ENCODE results near the gene TRAFD1.

The TRAFD1 gene

DNA sequence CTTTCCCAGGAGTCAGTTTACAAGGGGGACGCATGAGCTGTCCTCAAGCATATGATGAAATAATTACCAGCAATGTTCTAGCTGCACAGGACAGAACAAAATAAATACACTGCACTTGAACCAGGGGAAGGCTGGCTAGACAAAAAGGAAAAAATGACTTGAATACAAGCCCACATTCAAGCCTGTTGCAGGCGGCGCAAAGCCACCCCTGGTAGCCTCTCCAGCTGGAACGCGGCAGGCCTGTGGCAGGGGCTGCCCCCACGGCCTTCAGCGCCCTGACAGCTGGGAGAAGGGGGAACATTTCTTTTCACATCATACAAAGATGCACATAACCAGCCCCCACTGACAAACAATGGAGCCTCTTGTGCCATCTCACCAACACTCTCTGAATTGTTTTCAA, 57.1 kb downstream of the TRAFD1 start:
- Histone ChIP-seq H3K9ac (ENCODE audit: low read depth, low read length) (no peak overlapping the region), H4K20me1 (ENCODE audit: insufficient read depth, low read length) (no peaks in the 10 kb centered on the region), H3K36me3 (ENCODE audit: insufficient read depth, low read length) (peaks cover 68% of the 10 kb centered on the region), H3K27ac (ENCODE audit: low read length) (no peak overlapping the region), H3K4me3 (ENCODE audit: low read depth in 1 of 2, low read length in 2 of 2) (no peak overlapping the region), H3K9me3 (ENCODE audit: insufficient read depth, low read length, severe bottlenecking) (no peaks in the 10 kb centered on the region), H3K4me1 (ENCODE audit: insufficient read depth, low read length) (no peaks in the 10 kb centered on the region), H2AFZ (ENCODE audit: low read depth, low read length) (no peak overlapping the region), H3K27me3 (ENCODE audit: insufficient read depth, low read length, poor library complexity) (no peaks in the 10 kb centered on the region), H3K79me2 (ENCODE audit: insufficient read depth, low read length) (no peaks in the 10 kb centered on the region), H3K4me2 (ENCODE audit: insufficient read depth, low read length) (no peak overlapping the region)
- DNase-seq (no peak), ATAC-seq (ENCODE audit: insufficient read depth, low read depth) (no peak; the same call in 2 of the 3 replicates)
- TF ChIP-seq, protein P1, sequence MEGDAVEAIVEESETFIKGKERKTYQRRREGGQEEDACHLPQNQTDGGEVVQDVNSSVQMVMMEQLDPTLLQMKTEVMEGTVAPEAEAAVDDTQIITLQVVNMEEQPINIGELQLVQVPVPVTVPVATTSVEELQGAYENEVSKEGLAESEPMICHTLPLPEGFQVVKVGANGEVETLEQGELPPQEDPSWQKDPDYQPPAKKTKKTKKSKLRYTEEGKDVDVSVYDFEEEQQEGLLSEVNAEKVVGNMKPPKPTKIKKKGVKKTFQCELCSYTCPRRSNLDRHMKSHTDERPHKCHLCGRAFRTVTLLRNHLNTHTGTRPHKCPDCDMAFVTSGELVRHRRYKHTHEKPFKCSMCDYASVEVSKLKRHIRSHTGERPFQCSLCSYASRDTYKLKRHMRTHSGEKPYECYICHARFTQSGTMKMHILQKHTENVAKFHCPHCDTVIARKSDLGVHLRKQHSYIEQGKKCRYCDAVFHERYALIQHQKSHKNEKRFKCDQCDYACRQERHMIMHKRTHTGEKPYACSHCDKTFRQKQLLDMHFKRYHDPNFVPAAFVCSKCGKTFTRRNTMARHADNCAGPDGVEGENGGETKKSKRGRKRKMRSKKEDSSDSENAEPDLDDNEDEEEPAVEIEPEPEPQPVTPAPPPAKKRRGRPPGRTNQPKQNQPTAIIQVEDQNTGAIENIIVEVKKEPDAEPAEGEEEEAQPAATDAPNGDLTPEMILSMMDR (IDR thresholded peaks at IDR 0.05; ENCODE audit: borderline replicate concordance, extremely low read depth, low read length, poor library complexity, severe bottlenecking) = no peak
- no peak for TF ChIP-seq EZH2 (IDR thresholded peaks at IDR 0.05; ENCODE audit: borderline replicate concordance, low read depth, low read length, severe bottlenecking)

DNA sequence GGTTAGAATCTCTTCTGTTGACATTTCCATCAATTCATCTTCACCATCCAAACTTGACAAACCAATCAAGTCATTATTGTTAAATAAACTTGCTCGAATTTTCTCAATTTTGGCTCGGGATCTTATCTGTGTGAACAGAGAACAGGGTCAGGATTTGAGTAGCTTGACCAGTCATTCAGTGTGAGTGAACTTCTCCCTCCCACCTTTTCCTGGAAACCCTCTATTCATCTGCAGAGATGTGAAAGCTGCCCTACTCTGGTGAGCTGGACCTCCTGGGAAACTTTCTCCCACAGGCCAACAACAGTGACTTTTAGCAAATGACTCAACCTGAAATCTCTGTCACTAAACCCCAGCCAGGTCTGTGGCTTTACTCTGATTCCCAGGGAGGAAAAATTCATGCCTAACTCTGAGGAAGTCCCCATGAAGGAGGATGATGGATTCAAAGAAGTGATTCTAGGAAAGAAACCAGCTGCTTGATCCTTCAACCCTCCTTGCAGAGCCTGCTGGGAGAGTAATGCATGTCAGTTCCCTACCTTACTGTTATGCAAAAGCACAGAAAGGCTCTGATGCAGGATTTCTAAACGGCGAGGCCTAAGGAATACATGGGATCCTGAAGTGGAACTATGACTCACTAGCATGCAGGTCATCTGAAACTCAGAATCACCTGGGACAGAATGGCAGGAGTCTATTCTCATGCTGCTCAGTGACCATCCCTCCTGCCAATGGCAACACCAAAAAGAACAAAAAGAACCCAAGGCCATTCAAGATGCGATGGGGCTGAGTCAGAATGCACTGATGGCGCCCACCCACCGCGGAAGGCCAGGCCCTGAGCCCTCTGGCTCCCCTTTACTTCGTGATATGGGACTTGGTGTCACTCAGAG, 58.0 kb downstream of the TRAFD1 start:
- H3K4me1 ChIP-seq (ENCODE audit: insufficient read depth, low read length) = no peaks in the 10 kb centered on the region
- no peak overlapping the region for H2AFZ ChIP-seq (ENCODE audit: low read depth, low read length)
- no peak overlapping the region for H3K4me2 ChIP-seq (ENCODE audit: insufficient read depth, low read length)
- H3K27me3 ChIP-seq (ENCODE audit: insufficient read depth, low read length, poor library complexity) = no peaks in the 10 kb centered on the region
- no peak overlapping the region for H3K9ac ChIP-seq (ENCODE audit: low read depth, low read length)
- H3K9me3 ChIP-seq (ENCODE audit: insufficient read depth, low read length, severe bottlenecking) = no peaks in the 10 kb centered on the region
- peaks cover 62% of the 10 kb centered on the region for H3K36me3 ChIP-seq (ENCODE audit: insufficient read depth, low read length)
- DNase-seq (no peak), ATAC-seq (ENCODE audit: insufficient read depth, low read depth) (no peak)
- TF ChIP-seq EZH2 (IDR thresholded peaks at IDR 0.05; ENCODE audit: borderline replicate concordance, low read depth, low read length, severe bottlenecking) = no peak
- TF ChIP-seq, protein P1 (IDR thresholded peaks at IDR 0.05; ENCODE audit: borderline replicate concordance, extremely low read depth, low read length, poor library complexity, severe bottlenecking) = no peak
- H4K20me1 ChIP-seq (ENCODE audit: insufficient read depth, low read length) = no peaks in the 10 kb centered on the region
- no peaks in the 10 kb centered on the region for H3K79me2 ChIP-seq (ENCODE audit: insufficient read depth, low read length)
- no peak overlapping the region for H3K4me3 ChIP-seq (ENCODE audit: low read depth in 1 of 2, low read length in 2 of 2)
- H3K27ac ChIP-seq (ENCODE audit: low read length) = no peak overlapping the region

DNA sequence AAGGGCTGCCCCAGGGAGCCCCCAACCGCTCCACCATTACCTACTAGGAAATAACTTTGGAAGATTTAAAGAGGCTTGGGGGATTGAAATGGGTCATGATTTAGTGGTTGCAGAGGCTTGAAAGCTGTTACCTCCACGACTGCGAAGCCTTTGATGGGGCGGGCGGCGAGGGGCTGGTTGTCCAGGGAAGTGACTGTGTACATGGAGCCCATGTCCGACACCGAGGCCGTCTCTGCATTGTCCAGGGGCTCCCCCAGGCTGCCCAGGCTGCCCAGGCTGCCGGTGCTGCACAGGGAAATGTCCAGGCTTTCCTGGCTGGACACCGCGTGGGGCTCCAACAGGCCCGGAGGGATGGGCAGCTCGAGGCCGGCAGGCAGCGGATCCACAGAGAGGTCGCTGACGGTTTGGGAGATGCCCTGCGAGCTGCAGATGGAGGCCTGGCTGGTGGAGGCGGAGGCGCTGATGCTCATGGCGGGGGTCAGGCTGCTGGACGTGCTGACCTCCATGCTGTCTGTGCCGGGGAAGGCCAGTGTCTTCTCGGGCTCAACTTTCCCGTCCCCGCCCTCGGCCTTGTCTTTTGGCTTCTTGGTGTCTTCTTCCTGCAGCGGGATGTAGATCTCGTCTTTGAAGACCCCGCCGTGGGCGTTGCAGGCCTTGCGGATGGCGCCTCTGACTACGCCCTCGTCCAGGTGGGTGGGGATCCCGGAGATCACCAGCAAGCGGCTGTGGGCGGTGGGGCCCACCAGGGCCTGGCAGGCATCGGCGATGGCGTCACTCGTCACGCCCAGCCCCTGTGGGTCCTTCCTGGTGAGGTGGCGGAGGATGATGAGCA, 58.9 kb downstream of the TRAFD1 start:
- H3K4me2 ChIP-seq (ENCODE audit: insufficient read depth, low read length) = no peak overlapping the region
- no peaks in the 10 kb centered on the region for H3K4me1 ChIP-seq (ENCODE audit: insufficient read depth, low read length)
- no peak overlapping the region for H3K9ac ChIP-seq (ENCODE audit: low read depth, low read length)
- H3K36me3 ChIP-seq (ENCODE audit: insufficient read depth, low read length) = peaks cover 60% of the 10 kb centered on the region
- H2AFZ ChIP-seq (ENCODE audit: low read depth, low read length) = no peak overlapping the region
- no peak overlapping the region for H3K27ac ChIP-seq (ENCODE audit: low read length)
- no peaks in the 10 kb centered on the region for H3K27me3 ChIP-seq (ENCODE audit: insufficient read depth, low read length, poor library complexity)
- H3K4me3 ChIP-seq (ENCODE audit: low read depth in 1 of 2, low read length in 2 of 2) = no peak overlapping the region
- no peak for DNase-seq
- ATAC-seq (ENCODE audit: insufficient read depth, low read depth) = no peak
- no peaks in the 10 kb centered on the region for H3K9me3 ChIP-seq (ENCODE audit: insufficient read depth, low read length, severe bottlenecking)
- H3K79me2 ChIP-seq (ENCODE audit: insufficient read depth, low read length) = no peaks in the 10 kb centered on the region
- TF ChIP-seq, protein P1 (IDR thresholded peaks at IDR 0.05; ENCODE audit: borderline replicate concordance, extremely low read depth, low read length, poor library complexity, severe bottlenecking) = no peak
- TF ChIP-seq EZH2 (IDR thresholded peaks at IDR 0.05; ENCODE audit: borderline replicate concordance, low read depth, low read length, severe bottlenecking) = no peak
- no peaks in the 10 kb centered on the region for H4K20me1 ChIP-seq (ENCODE audit: insufficient read depth, low read length)

Measured in DND-41 (cell line).